H9 (cell line): ENCODE results near the gene MEN1. TPM values are rescaled to one million over a fixed set of nuclear protein-coding genes. Genes with fewer than 3 reads are reported as not detected.

Experiments
- DNase-seq: peaks from one replicate; pipeline ENCODE4 v3.0.0-alpha.2; 2017
- H2AFZ ChIP-seq: one replicate; pipeline ENCODE4 v1.6.1; 2013; ENCODE audit warnings: mild to moderate bottlenecking, low read length, control low read depth, moderate library complexity
- H2AK5ac ChIP-seq: 2 replicates; pipeline ENCODE4 v1.6.1; 2013; ENCODE audit warnings: low read length, control low read depth, mixed read lengths; ENCODE audit not compliant: insufficient read length
- H2BK120ac ChIP-seq: one replicate; pipeline ENCODE4 v1.6.1; 2013; ENCODE audit warnings: low read depth, mild to moderate bottlenecking, low read length, control low read depth, inconsistent platforms; ENCODE audit not compliant: poor library complexity, severe bottlenecking
- H2BK12ac ChIP-seq: 2 replicates; pipeline ENCODE4 v1.6.1; 2013; ENCODE audit warnings: low read length, control low read depth, mixed read lengths, low read depth; ENCODE audit not compliant: insufficient read length
- H2BK15ac ChIP-seq: 2 replicates; pipeline ENCODE4 v1.6.1; 2013; ENCODE audit warnings: low read depth, low read length, control low read depth
- H2BK20ac ChIP-seq: one replicate; pipeline ENCODE4 v1.6.1; 2013; ENCODE audit warnings: low read depth, mild to moderate bottlenecking, low read length, control low read depth, inconsistent platforms; ENCODE audit not compliant: poor library complexity, severe bottlenecking
- H2BK5ac ChIP-seq: 2 replicates; pipeline ENCODE4 v1.6.1; 2013; ENCODE audit warnings: low read length, control low read depth, mixed read lengths; ENCODE audit not compliant: insufficient read length
- H3K14ac ChIP-seq: 2 replicates; pipeline ENCODE4 v1.6.1; 2013; ENCODE audit warnings: low read length, control low read depth; ENCODE audit not compliant: insufficient read depth
- H3K18ac ChIP-seq: 2 replicates; pipeline ENCODE4 v1.6.1; 2013; ENCODE audit warnings: low read depth, mild to moderate bottlenecking, mixed read lengths, low read length, control low read depth; ENCODE audit not compliant: insufficient read length
- H3K23ac ChIP-seq: 2 replicates; pipeline ENCODE4 v1.6.1; 2013; ENCODE audit warnings: low read length, control low read depth, mixed read lengths, low read depth; ENCODE audit not compliant: insufficient read length
- H3K23me2 ChIP-seq: 2 replicates; pipeline ENCODE4 v1.6.1; 2013; ENCODE audit warnings: low read depth, mild to moderate bottlenecking, mixed read lengths, low read length, control low read depth; ENCODE audit not compliant: insufficient read length, poor library complexity, severe bottlenecking
- H3K27ac ChIP-seq: 2 replicates; pipeline ENCODE4 v1.5.1; 2013; ENCODE audit warnings: low read length, control low read depth, mixed read lengths, low read depth; ENCODE audit not compliant: insufficient read length
- H3K27me3 ChIP-seq: 2 replicates; pipeline ENCODE4 v1.6.1; 2013; ENCODE audit warnings: low read length, control low read depth, inconsistent platforms; ENCODE audit not compliant: insufficient read depth
- H3K4ac ChIP-seq: 2 replicates; pipeline ENCODE4 v1.6.1; 2013; ENCODE audit warnings: low read depth, mild to moderate bottlenecking, control low read depth, inconsistent platforms, low read length, moderate library complexity
- H3K4me1 ChIP-seq: 2 replicates; pipeline ENCODE4 v1.6.1; 2013; ENCODE audit warnings: low read length, control low read depth, inconsistent platforms; ENCODE audit not compliant: insufficient read depth
- H3K4me2 ChIP-seq: 2 replicates; pipeline ENCODE4 v1.6.1; 2013; ENCODE audit warnings: low read length, control low read depth, mixed read lengths; ENCODE audit not compliant: insufficient read length, insufficient read depth
- H3K56ac ChIP-seq: 2 replicates; pipeline ENCODE4 v1.6.1; 2013; ENCODE audit warnings: low read depth, mild to moderate bottlenecking, mixed read lengths, low read length, control low read depth; ENCODE audit not compliant: insufficient read length
- H3K79me1 ChIP-seq: 2 replicates; pipeline ENCODE4 v1.6.1; 2013; ENCODE audit warnings: low read depth, mild to moderate bottlenecking, moderate library complexity, low read length, control low read depth, inconsistent platforms; ENCODE audit not compliant: insufficient read depth, poor library complexity, severe bottlenecking
- H3K79me2 ChIP-seq: 2 replicates; pipeline ENCODE4 v1.6.1; 2013; ENCODE audit warnings: low read length, control low read depth, inconsistent platforms; ENCODE audit not compliant: insufficient read depth
- H3K9ac ChIP-seq: 2 replicates; pipeline ENCODE4 v1.6.1; 2013; ENCODE audit warnings: low read length, control low read depth, mixed read lengths; ENCODE audit not compliant: insufficient read length; ENCODE audit errors: extremely low read depth
- H3K9me3 ChIP-seq: one replicate; pipeline ENCODE4 v1.6.1; 2013; ENCODE audit warnings: low read depth, low read length, inconsistent platforms; ENCODE audit not compliant: control insufficient read depth
- H3T11ph ChIP-seq: one replicate; pipeline ENCODE4 v1.6.1; 2013; ENCODE audit warnings: mild to moderate bottlenecking, low read length, control low read depth, inconsistent platforms
- H4K20me1 ChIP-seq: one replicate; pipeline ENCODE4 v1.6.1; 2013; ENCODE audit not compliant: control insufficient read depth, insufficient read length, insufficient read depth
- H4K5ac ChIP-seq: 2 replicates; pipeline ENCODE4 v1.6.1; 2013; ENCODE audit warnings: low read depth, mild to moderate bottlenecking, mixed read lengths, low read length, control low read depth; ENCODE audit not compliant: insufficient read length
- H4K8ac ChIP-seq: replicated peaks from 2 replicates; pipeline ENCODE4 v1.6.1; 2013; ENCODE audit warnings: low read length, control low read depth, mixed read lengths, low read depth; ENCODE audit not compliant: insufficient read length
- H4K91ac ChIP-seq: 2 replicates; pipeline ENCODE4 v1.6.1; 2013; ENCODE audit warnings: low read depth, mild to moderate bottlenecking, moderate library complexity, mixed read lengths, low read length, control low read depth; ENCODE audit not compliant: insufficient read length
- H3K27ac Mint-ChIP-seq, 3 experiments: 2 replicates in 2 of 3; 3 replicates in 1 of 3; pipeline ENCODE4 v1.8.0; 2020 to 2021; ENCODE audit warnings: mixed read lengths in 3 of 3, mild to moderate bottlenecking in 1 of 3, moderate library complexity in 1 of 3
- H3K27me3 Mint-ChIP-seq: 2 replicates; pipeline ENCODE4 v1.8.0; 2021; ENCODE audit warnings: low read depth, mild to moderate bottlenecking, moderate library complexity, mixed read lengths
- H3K36me3 Mint-ChIP-seq, 3 experiments: 2 replicates in 2 of 3; 3 replicates in 1 of 3; pipeline ENCODE4 v1.8.0; 2020 to 2021; ENCODE audit warnings: low read depth in 3 of 3, mixed read lengths in 3 of 3; ENCODE audit not compliant: insufficient read depth in 1 of 3
- H3K4me1 Mint-ChIP-seq, 2 experiments: 2 replicates each; pipeline ENCODE4 v1.8.0; 2020; ENCODE audit warnings: mixed read lengths in 2 of 2
- H3K4me3 Mint-ChIP-seq, 2 experiments: 2 replicates in 1 of 2; 3 replicates in 1 of 2; pipeline ENCODE4 v1.8.0; 2020 to 2021; ENCODE audit warnings: mild to moderate bottlenecking in 2 of 2, mixed read lengths in 2 of 2, moderate library complexity in 1 of 2
- H3K9me3 Mint-ChIP-seq, 2 experiments: 2 replicates in 1 of 2; 3 replicates in 1 of 2; pipeline ENCODE4 v1.8.0; 2020; ENCODE audit warnings: mild to moderate bottlenecking in 2 of 2, mixed read lengths in 2 of 2, moderate library complexity in 1 of 2
- WGBS: extraction: QIAGEN DNeasy Blood & Tissue Kit; methylation state at CpG from one replicate; pipeline ENCODE4 v1.1.7; 2013; ENCODE audit warnings: missing lambda C conversion rate, low lambda C conversion rate, mixed read lengths; ENCODE audit not compliant: insufficient read length; ENCODE audit errors: extremely low coverage; 5-methylcytosine and 5-hydroxymethylcytosine counted together
- total RNA-seq: library from RNA; stranded (reverse); gene quantifications from 2 replicates; pipeline ENCODE4 v1.2.1, GENCODE V29; 2021
- TF ChIP-seq, protein P1 (sequence below): fragments of 200-600 bp; sonication (generic); conservative IDR thresholded peaks from 3 replicates; pipeline ENCODE4 v1.8.0; 2021; ENCODE audit warnings: antibody characterized with exemption, mild to moderate bottlenecking

MEN1 gene
- total RNA-seq, 1 experiment from 2014 or later: 49.9 TPM

DNA sequence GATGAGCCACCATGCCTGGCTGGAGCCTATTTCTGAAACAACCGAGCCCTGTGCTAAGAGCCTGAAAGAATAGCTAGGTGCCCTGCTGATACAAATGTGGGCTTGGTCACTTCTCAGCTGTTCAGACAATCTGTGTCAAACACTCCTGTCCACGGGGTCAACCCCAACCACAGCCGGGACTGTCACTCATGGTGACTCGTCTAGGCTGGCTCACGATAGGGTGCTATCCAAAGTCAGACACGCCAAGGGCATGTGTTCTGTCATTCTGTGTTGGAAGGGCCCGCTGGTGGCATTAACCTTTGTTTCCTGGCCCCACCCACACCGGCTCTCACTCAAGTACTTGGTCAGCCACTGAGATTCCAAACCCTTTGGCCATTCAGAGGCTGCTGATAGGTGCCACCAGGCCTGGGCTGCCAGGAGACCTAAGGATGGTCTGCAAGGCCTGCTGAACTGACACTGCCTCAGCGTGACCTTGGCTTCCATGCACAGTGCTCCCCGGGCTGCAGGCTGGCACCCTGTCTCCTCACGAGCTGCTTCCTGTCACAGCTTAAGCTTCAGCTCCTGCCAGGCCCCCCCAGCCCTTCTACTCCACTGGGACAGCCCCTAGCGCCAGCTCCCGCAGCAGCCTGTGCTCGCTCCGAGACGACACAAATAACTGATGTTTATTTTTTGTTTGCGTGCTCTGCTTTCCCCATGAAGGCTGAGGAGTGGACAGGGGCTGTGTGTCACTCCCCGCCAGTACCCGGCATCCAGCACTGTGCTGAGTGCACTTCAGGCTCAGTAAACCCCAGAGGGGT lies 48.3 kb upstream of the MEN1 start:
- H4K20me1 ChIP-seq: no peaks in the 10 kb centered on the region
- no peak overlapping the region for H3T11ph ChIP-seq
- no peak overlapping the region for H3K18ac ChIP-seq
- H3K27me3 Mint-ChIP-seq: no peaks in the 10 kb centered on the region
- H3K79me1 ChIP-seq: no peaks in the 10 kb centered on the region
- no peak overlapping the region for H2BK12ac ChIP-seq
- no peak overlapping the region for H2BK120ac ChIP-seq
- no peak overlapping the region for H3K27ac ChIP-seq
- peaks cover 20% of the 10 kb centered on the region in 2 experiments for H3K4me1 Mint-ChIP-seq
- H3K9ac ChIP-seq: no peak overlapping the region
- no peak overlapping the region for H4K91ac ChIP-seq
- no peak overlapping the region for H3K4me2 ChIP-seq
- H3K9me3 Mint-ChIP-seq: no peaks in the 10 kb centered on the region
- no peaks in the 10 kb centered on the region for H3K27me3 ChIP-seq
- H4K8ac ChIP-seq: no peak overlapping the region
- H2BK5ac ChIP-seq: no peak overlapping the region
- H2AFZ ChIP-seq: no peak overlapping the region
- no peak overlapping the region for H3K4ac ChIP-seq
- H3K9me3 ChIP-seq: no peaks in the 10 kb centered on the region
- TF ChIP-seq, protein P1, sequence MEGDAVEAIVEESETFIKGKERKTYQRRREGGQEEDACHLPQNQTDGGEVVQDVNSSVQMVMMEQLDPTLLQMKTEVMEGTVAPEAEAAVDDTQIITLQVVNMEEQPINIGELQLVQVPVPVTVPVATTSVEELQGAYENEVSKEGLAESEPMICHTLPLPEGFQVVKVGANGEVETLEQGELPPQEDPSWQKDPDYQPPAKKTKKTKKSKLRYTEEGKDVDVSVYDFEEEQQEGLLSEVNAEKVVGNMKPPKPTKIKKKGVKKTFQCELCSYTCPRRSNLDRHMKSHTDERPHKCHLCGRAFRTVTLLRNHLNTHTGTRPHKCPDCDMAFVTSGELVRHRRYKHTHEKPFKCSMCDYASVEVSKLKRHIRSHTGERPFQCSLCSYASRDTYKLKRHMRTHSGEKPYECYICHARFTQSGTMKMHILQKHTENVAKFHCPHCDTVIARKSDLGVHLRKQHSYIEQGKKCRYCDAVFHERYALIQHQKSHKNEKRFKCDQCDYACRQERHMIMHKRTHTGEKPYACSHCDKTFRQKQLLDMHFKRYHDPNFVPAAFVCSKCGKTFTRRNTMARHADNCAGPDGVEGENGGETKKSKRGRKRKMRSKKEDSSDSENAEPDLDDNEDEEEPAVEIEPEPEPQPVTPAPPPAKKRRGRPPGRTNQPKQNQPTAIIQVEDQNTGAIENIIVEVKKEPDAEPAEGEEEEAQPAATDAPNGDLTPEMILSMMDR: no peak
- no peak overlapping the region for H3K14ac ChIP-seq
- no peaks in the 10 kb centered on the region; the same call in 1 of the 2 replicates for H3K4me1 ChIP-seq
- DNase-seq: no peak
- no peaks in the 10 kb centered on the region for H3K79me2 ChIP-seq
- peaks cover 2 to 17% (median 11%) of the 10 kb centered on the region in 3 experiments; a peak in 6 of 7 replicates for H3K36me3 Mint-ChIP-seq
- no peak overlapping the region for H3K27ac Mint-ChIP-seq
- no peak overlapping the region for H2BK20ac ChIP-seq
- H2BK15ac ChIP-seq: no peak overlapping the region
- no CpG with 5 or more reads among the region's 19 CpGs for WGBS
- no peak overlapping the region for H2AK5ac ChIP-seq
- H3K23me2 ChIP-seq: no peaks in the 10 kb centered on the region
- H3K56ac ChIP-seq: no peak overlapping the region
- H3K4me3 Mint-ChIP-seq: no peak overlapping the region
- no peak overlapping the region for H4K5ac ChIP-seq
- no peak overlapping the region for H3K23ac ChIP-seq
